ENCODE measurements around the gene TM4SF5.

The TM4SF5 gene

DNA sequence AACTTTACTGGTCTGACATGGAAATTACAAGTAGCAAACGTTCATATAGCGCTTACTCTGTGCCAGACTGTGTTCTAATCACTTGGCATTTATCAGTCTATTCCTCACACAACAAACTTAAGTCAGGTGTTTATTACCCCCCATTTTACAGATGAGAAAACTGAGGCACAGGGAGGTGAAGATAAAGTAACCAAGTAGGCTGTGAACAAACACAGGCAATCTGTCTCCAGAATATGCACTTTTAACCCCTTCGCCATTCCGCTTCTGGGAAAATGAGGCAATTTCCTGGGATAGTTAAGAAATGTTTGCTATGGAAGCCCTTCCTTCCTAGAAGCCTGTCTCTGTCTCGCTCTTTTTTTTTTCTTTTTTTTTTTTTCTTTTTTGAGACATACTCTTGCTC, 19.8 kb upstream of the TM4SF5 start:
- no peak overlapping the region for H3K4me3 Mint-ChIP-seq
- H3K9me3 Mint-ChIP-seq = peaks cover 5% of the 10 kb centered on the region
- peaks cover 93% of the 10 kb centered on the region for H3K27me3 Mint-ChIP-seq (ENCODE audit: low read depth, poor library complexity)
- TF ChIP-seq, protein P1, sequence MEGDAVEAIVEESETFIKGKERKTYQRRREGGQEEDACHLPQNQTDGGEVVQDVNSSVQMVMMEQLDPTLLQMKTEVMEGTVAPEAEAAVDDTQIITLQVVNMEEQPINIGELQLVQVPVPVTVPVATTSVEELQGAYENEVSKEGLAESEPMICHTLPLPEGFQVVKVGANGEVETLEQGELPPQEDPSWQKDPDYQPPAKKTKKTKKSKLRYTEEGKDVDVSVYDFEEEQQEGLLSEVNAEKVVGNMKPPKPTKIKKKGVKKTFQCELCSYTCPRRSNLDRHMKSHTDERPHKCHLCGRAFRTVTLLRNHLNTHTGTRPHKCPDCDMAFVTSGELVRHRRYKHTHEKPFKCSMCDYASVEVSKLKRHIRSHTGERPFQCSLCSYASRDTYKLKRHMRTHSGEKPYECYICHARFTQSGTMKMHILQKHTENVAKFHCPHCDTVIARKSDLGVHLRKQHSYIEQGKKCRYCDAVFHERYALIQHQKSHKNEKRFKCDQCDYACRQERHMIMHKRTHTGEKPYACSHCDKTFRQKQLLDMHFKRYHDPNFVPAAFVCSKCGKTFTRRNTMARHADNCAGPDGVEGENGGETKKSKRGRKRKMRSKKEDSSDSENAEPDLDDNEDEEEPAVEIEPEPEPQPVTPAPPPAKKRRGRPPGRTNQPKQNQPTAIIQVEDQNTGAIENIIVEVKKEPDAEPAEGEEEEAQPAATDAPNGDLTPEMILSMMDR (IDR thresholded peaks at IDR 0.05) = no peak
- H3K27ac Mint-ChIP-seq = no peak overlapping the region
- no peaks in the 10 kb centered on the region for H3K36me3 Mint-ChIP-seq (ENCODE audit: low read depth)
- no peaks in the 10 kb centered on the region for H3K4me1 Mint-ChIP-seq
- no peak for DNase-seq

DNA sequence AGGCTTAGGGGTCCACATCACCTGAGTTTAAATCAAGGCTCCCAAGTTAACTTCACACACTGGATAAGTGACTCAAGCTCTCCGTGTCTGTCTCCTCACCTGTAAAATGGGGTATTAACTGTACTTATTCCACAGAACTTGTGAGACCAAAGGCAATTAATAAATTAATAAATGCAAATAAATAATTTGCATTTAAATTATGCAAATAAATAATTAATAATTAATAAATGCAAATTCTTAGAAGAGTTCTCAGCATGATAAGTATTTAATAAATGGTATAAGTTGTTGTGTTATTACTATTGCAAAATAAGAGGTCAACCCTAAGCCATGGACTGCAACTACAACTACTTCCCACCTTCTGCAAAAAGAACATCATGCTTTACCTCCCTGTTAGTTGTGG, 18.3 kb upstream of the TM4SF5 start:
- no peak overlapping the region for H3K4me3 Mint-ChIP-seq
- TF ChIP-seq, protein P1 (IDR thresholded peaks at IDR 0.05) = no peak

DNA sequence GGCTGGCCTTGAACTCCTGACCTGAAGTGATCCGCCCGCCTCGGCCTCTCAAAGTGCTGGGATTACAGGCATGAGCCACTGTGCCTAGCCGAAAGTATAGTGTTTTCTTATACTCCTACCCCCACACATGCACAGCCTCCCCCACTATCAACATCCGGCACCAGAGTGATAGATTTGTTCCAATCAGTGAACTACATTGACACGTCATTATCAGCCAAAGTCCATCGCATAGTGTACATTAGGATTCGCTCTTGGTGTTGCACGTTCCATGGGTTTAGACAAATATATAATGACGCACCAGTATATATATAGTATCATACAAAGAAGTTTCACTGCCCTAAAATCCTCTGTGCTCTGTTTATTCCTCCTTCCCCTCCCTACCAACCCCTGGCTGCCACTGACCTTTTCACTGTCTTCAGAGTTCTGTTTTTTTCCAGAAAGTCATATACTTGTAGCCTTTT, 11.9 kb upstream of the TM4SF5 start:
- Mint-ChIP-seq H3K4me1 (peaks cover 5% of the 10 kb centered on the region), H3K36me3 (ENCODE audit: low read depth) (no peaks in the 10 kb centered on the region), H3K27me3 (ENCODE audit: low read depth, poor library complexity) (peaks cover 40% of the 10 kb centered on the region), H3K27ac (no peak overlapping the region), H3K4me3 (no peak overlapping the region), H3K9me3 (no peaks in the 10 kb centered on the region)
- no peak for DNase-seq
- TF ChIP-seq, protein P1 (IDR thresholded peaks at IDR 0.05) = no peak

More for the DNA sequence above, 18.3 kb upstream of the TM4SF5 start:
- no peak overlapping the region for H3K27ac Mint-ChIP-seq
- peaks cover 93% of the 10 kb centered on the region for H3K27me3 Mint-ChIP-seq (ENCODE audit: low read depth, poor library complexity)
- no peaks in the 10 kb centered on the region for H3K9me3 Mint-ChIP-seq
- DNase-seq = no peak
- H3K36me3 Mint-ChIP-seq (ENCODE audit: low read depth) = no peaks in the 10 kb centered on the region
- H3K4me1 Mint-ChIP-seq = no peaks in the 10 kb centered on the region

DNA sequence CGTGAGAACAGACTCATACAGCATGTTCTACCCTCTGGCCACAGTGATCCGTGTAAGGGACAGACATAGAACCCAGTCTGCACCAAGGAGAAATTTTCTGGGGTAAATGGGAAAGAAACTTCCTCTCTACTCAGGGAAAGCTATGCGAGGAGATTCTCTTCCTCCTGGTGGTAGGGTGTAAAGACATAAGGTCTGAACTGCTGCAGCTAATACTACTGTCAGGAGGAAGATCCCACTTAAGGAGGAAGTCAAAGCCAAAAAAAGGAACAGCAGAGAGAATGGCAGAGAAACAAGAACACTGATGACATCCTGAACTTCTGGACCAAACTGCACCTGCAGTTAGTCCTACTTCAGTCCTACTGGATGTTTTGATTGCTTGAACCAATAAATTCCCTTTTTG, 7.1 kb upstream of the TM4SF5 start:
- Mint-ChIP-seq H3K36me3 (ENCODE audit: low read depth) (no peaks in the 10 kb centered on the region), H3K9me3 (no peaks in the 10 kb centered on the region)

DNA sequence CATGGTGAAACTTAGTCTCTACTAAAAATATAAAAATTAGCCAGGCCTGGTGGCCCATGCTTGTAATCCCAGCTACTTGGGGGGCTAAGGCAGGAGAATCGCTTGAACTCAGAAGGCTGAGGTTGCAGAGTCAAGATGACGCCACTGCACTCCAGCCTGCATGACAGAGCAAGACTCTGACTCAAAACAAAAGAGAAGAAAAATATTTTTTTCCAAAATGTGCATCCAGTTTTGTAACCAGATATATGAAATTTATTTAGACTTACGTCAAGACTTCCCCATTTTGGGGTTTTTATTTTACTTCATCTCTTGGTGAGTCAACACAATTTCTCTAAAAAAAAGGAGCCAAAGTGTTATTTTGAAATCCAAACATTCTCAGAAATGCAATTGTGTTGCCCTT, 5.5 kb upstream of the TM4SF5 start:
- TF ChIP-seq, protein P1 (IDR thresholded peaks at IDR 0.05) = no peak
- Mint-ChIP-seq H3K4me1 (no peaks in the 10 kb centered on the region), H3K27ac (no peak overlapping the region), H3K27me3 (ENCODE audit: low read depth, poor library complexity) (peaks cover 14% of the 10 kb centered on the region), H3K36me3 (ENCODE audit: low read depth) (no peaks in the 10 kb centered on the region), H3K4me3 (no peak overlapping the region), H3K9me3 (no peaks in the 10 kb centered on the region)
- DNase-seq = no peak

More for the DNA sequence above, 7.1 kb upstream of the TM4SF5 start:
- Mint-ChIP-seq H3K4me3 (no peak overlapping the region), H3K4me1 (peaks cover 4% of the 10 kb centered on the region), H3K27me3 (ENCODE audit: low read depth, poor library complexity) (peaks cover 13% of the 10 kb centered on the region), H3K27ac (no peak overlapping the region)
- no peak for DNase-seq
- TF ChIP-seq, protein P1 (IDR thresholded peaks at IDR 0.05) = no peak

DNA sequence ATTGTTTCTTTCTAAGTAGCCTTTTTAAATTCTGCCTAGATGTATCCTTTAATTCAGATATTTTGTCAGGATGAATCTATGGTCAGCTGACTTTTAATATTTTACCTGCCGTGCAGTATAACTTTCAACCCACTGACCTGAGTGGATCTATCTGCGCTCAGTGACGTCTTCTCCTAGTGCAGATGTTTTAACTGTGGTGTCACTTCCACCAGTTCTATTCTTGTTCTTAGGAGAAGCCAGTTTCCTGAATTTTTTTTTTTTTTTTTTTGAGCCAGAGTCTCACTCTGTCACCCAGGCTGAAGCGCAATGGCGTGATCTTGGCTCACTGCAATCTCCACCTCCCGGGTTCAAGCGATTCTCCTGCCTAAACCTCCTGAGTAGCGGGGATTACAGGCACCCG, 5.0 kb upstream of the TM4SF5 start:
- Mint-ChIP-seq H3K4me1 (no peaks in the 10 kb centered on the region), H3K27ac (no peak overlapping the region), H3K4me3 (no peak overlapping the region), H3K36me3 (ENCODE audit: low read depth) (no peaks in the 10 kb centered on the region), H3K27me3 (ENCODE audit: low read depth, poor library complexity) (peaks cover 19% of the 10 kb centered on the region), H3K9me3 (no peaks in the 10 kb centered on the region)
- DNase-seq = no peak
- TF ChIP-seq, protein P1 (IDR thresholded peaks at IDR 0.05) = no peak
